K562 (cell line): ENCODE measurements around the gene CGA. TPM values are rescaled to one million over a fixed set of nuclear protein-coding genes. Genes with fewer than 3 reads are reported as not detected.

Source experiments
- ATAC-seq: fragments of 200-7000 bp; cut with Tn5 transposase; 3 replicates; pipeline ENCODE4 v1.9.1; 2020; ENCODE audit warnings: moderate library complexity
- BruUV-seq: library from RNA; stranded (reverse); fragments of 400-500 nt; replicated peaks from 2 replicates; lab custom pipeline; 2021; lab: Mats Ljungman, UMichigan
- CTCF ChIA-PET: fragments of 300-600 bp; formaldehyde crosslinking; extraction: SDS; loops from one replicate; lab custom pipeline; 2021; ENCODE audit warnings: low intra/inter-chr PET ratio; lab: Yijun Ruan, JAX
- POLR2A ChIA-PET: fragments of 300-600, 350-650 bp; sonication (Branson Sonifier 250); formaldehyde crosslinking; extraction: SDS; loops from one replicate; lab custom pipeline; 2021; ENCODE audit warnings: antibody characterized with exemption, inconsistent platforms; lab: Yijun Ruan, JAX
- DNase-seq, 4 experiments: peaks; one replicate each; pipeline versions ENCODE4 v3.0.0 to v3.0.0-alpha.2; 2011 to 2018; ENCODE audit warnings: low spot score in 3 of 4, mixed read lengths in 3 of 4; ENCODE audit errors: extremely low read depth in 1 of 4
- FAIRE-seq: peaks from 2 replicates; lab custom pipeline; 2011; peaks lifted over from hg19 to GRCh38; lab: Jason Lieb, UNC
- H2AFZ ChIP-seq: 2 replicates; pipeline ENCODE4 v1.6.0; 2011; ENCODE audit warnings: low read depth, low read length, control low read depth, inconsistent platforms
- H3K27ac ChIP-seq: fragments of 200-600 bp; 3 replicates; pipeline ENCODE4 v1.8.0; 2011; ENCODE audit warnings: low read depth, mild to moderate bottlenecking, control low read depth, inconsistent platforms, low read length, moderate library complexity, mixed read lengths; ENCODE audit errors: extremely low read depth
- H3K27me3 ChIP-seq, 2 experiments: fragments of 300-600 bp in 1 of 2; 2 replicates in 1 of 2; 3 replicates in 1 of 2; pipeline versions ENCODE4 v1.6.0 to v1.8.0; 2011; ENCODE audit warnings: inconsistent platforms in 2 of 2, low read length in 2 of 2, mild to moderate bottlenecking in 1 of 2, mixed read lengths in 1 of 2, moderate library complexity in 1 of 2; ENCODE audit not compliant: control insufficient read depth in 2 of 2, insufficient read depth in 2 of 2
- H3K36me3 ChIP-seq: fragments of 300-600 bp; 3 replicates; pipeline ENCODE4 v1.8.0; 2011; ENCODE audit warnings: mild to moderate bottlenecking, low read length, inconsistent platforms; ENCODE audit not compliant: control insufficient read depth, insufficient read depth
- H3K4me1 ChIP-seq, 2 experiments: fragments of 200-600 bp in 1 of 2; replicated peaks in 1 of 2; 2 replicates in 1 of 2; 3 replicates in 1 of 2; pipeline versions ENCODE4 v1.5.1 to v1.8.0; 2011; ENCODE audit warnings: inconsistent platforms in 2 of 2, low read length in 2 of 2, mild to moderate bottlenecking in 1 of 2, mixed read lengths in 1 of 2, moderate library complexity in 1 of 2; ENCODE audit not compliant: control insufficient read depth in 2 of 2, insufficient read depth in 2 of 2
- H3K4me2 ChIP-seq: 2 replicates; pipeline ENCODE4 v1.6.1; 2011; ENCODE audit warnings: low read length, control low read depth, inconsistent platforms, mixed read lengths; ENCODE audit not compliant: insufficient read depth
- H3K4me3 ChIP-seq: fragments of 200-600 bp; sonication (generic), shearing (Covaris generic); 2 replicates; pipeline ENCODE4 v1.5.1; 2016; ENCODE audit warnings: control low read depth, inconsistent platforms
- H3K79me2 ChIP-seq: fragments of 200-600 bp; 3 replicates; pipeline ENCODE4 v1.8.0; 2011; ENCODE audit warnings: low read length, inconsistent platforms; ENCODE audit not compliant: control insufficient read depth, insufficient read depth
- H3K9ac ChIP-seq, 2 experiments: 2 replicates each; pipeline versions ENCODE4 v1.6.0 to v1.6.1; 2011; ENCODE audit warnings: low read depth in 2 of 2, low read length in 2 of 2, control low read depth in 1 of 2, inconsistent platforms in 1 of 2, mild to moderate bottlenecking in 1 of 2, mixed read lengths in 1 of 2; ENCODE audit not compliant: insufficient read depth in 1 of 2
- H3K9me1 ChIP-seq: one replicate; pipeline ENCODE4 v1.6.0; 2011; ENCODE audit warnings: inconsistent platforms, mild to moderate bottlenecking, low read length, moderate library complexity; ENCODE audit not compliant: control insufficient read depth, insufficient read depth
- H3K9me3 ChIP-seq: replicated peaks from 2 replicates; pipeline ENCODE4 v1.5.1; 2011; ENCODE audit warnings: low read depth, low read length, inconsistent platforms; ENCODE audit not compliant: control insufficient read depth, insufficient read depth
- H4K20me1 ChIP-seq: replicated peaks from 2 replicates; pipeline ENCODE4 v1.6.1; 2011; ENCODE audit warnings: low read length, inconsistent platforms, mixed read lengths; ENCODE audit not compliant: control insufficient read depth, insufficient read depth
- NFE2L1 ChIP-seq: fragments of 450-650 bp; IDR thresholded peaks from 2 replicates; pipeline ENCODE4 v1.6.1; 2016; ENCODE audit warnings: missing genetic modification characterization, low read depth, mild to moderate bottlenecking, missing compliant biosample characterization, moderate library complexity, borderline replicate concordance
- WGBS: fragments of 100-300 bp; shearing (Covaris generic); methylation state at CpG from one replicate; pipeline ENCODE4 v1.1.6; 2016; ENCODE audit warnings: low coverage, mixed read lengths; ENCODE audit not compliant: insufficient coverage; ENCODE audit errors: missing lambda C conversion rate; 5-methylcytosine and 5-hydroxymethylcytosine counted together
- in situ Hi-C: fragments of 300-500 bp; cut with MboI; formaldehyde crosslinking; loops from 4 replicates; pipeline ENCODE4 v1.15.0; 2018; ENCODE audit warnings: inconsistent platforms, mixed read lengths
- intact Hi-C: fragments of 100-400 bp; cut with micrococcal nuclease; formaldehyde crosslinking; loops from 2 replicates; pipeline ENCODE4 v1.14.2; 2022
- polyA plus RNA-seq, 8 experiments: library from polyadenylated mRNA; depleted of rRNA in 4 of 8; stranded (reverse) in 5 of 8; unstranded in 3 of 8; fragments of >200 nt; fragmentation: Nextera tagmentation in 2 of 8; fragmentation: Illumina TruSeq in 1 of 8; extraction: Ambion mirVana in 2 of 8; extraction: Trizol in 1 of 8; gene quantifications; 2 replicates each; pipeline versions ENCODE4 v1.2.1 to v1.2.3, GENCODE V29; 2011 to 2014; ENCODE audit warnings: inconsistent platforms in 1 of 8, missing spikeins in 1 of 8
- total RNA-seq, 7 experiments: library from RNA; depleted of rRNA in 6 of 7; stranded (reverse); fragments of >200 nt in 6 of 7; fragmentation: Illumina TruSeq in 2 of 7; extraction: Trizol in 2 of 7; gene quantifications; 2 replicates each; pipeline versions ENCODE4 v1.2.1 to v1.2.3, GENCODE V29; 2011 to 2021; ENCODE audit warnings: low replicate concordance in 1 of 7
- TF ChIP-seq, protein P1 (sequence below): fragments of 450-650 bp; IDR thresholded peaks from one replicate; pipeline ENCODE4 v1.6.1; 2018; ENCODE audit warnings: mild to moderate bottlenecking, moderate library complexity; ENCODE audit not compliant: partially characterized antibody
- TF ChIP-seq, protein P2 (sequence below): sonication (generic); formaldehyde crosslinking; IDR thresholded peaks from 2 replicates; pipeline ENCODE4 v1.8.1; 2023; ENCODE audit warnings: mild to moderate bottlenecking, missing genetic modification reagents
- TF ChIP-seq, protein P3 (sequence below): conservative IDR thresholded peaks from 2 replicates; pipeline ENCODE4 v1.6.1; 2011; ENCODE audit warnings: low read depth, mild to moderate bottlenecking, low read length; ENCODE audit not compliant: control insufficient read depth
- TF ChIP-seq, protein P4 (sequence below): sonication (generic); formaldehyde crosslinking; IDR thresholded peaks from 2 replicates; pipeline ENCODE4 v1.8.1; 2023; ENCODE audit warnings: mild to moderate bottlenecking, missing genetic modification reagents

CGA gene
- total and polyA plus RNA-seq, 9 of the 15 experiments (the other 6 are each of a cell fraction or from before 2014, with no cell fraction given) = 0.13 to 0.24 TPM; not detected in 7

DNA sequence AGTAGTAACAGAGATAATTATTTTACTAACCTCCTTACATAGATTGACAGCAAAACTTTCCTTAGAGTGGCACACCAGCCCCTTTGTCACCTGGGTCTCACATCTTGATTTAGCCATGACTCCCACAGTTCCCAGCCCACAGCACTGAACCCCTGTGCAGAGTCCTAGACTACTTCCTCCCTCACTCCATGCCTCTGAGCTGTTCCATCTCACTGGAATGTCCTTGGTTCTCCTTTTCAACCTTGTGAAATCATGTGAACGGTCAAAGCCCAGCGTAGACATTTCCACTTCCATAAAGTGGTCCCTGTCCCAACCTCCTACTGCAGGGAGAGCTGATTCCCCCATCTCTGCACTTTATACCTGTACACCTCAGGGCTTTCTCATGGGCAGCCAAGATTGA is 19.7 kb downstream of the CGA start:
- Histone ChIP-seq H3K9me1 (no peaks in the 10 kb centered on the region), H3K27me3 (no peaks in the 10 kb centered on the region), H3K4me2 (no peak overlapping the region), H3K4me3 (no peak overlapping the region), H3K9me3 (no peaks in the 10 kb centered on the region), H3K4me1 (no peaks in the 10 kb centered on the region; a peak in 1 of 5 replicates), H3K79me2 (no peaks in the 10 kb centered on the region), H3K9ac (no peak overlapping the region), H3K27ac (no peak overlapping the region), H3K36me3 (no peaks in the 10 kb centered on the region), H2AFZ (no peak overlapping the region), H4K20me1 (no peaks in the 10 kb centered on the region)
- DNase-seq = no peak
- ChIA-PET CTCF (no interaction called here), POLR2A (no interaction called here)
- no peak for ATAC-seq
- FAIRE-seq = no peak
- no TSS peak for BruUV-seq
- intact Hi-C loops = loop anchor here (10.0 kb wide), 1 partner anchor 850 kb away; no protein-coding TSS in a partner anchor
- WGBS = 15% methylated on average over 2 of the region's 2 CpGs
- TF ChIP-seq, protein P1, sequence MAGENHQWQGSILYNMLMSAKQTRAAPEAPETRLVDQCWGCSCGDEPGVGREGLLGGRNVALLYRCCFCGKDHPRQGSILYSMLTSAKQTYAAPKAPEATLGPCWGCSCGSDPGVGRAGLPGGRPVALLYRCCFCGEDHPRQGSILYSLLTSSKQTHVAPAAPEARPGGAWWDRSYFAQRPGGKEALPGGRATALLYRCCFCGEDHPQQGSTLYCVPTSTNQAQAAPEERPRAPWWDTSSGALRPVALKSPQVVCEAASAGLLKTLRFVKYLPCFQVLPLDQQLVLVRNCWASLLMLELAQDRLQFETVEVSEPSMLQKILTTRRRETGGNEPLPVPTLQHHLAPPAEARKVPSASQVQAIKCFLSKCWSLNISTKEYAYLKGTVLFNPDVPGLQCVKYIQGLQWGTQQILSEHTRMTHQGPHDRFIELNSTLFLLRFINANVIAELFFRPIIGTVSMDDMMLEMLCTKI = no peak
- in situ Hi-C loops = loop anchor here (10.0 kb wide), 1 partner anchor 180 kb away; no protein-coding TSS in a partner anchor

DNA sequence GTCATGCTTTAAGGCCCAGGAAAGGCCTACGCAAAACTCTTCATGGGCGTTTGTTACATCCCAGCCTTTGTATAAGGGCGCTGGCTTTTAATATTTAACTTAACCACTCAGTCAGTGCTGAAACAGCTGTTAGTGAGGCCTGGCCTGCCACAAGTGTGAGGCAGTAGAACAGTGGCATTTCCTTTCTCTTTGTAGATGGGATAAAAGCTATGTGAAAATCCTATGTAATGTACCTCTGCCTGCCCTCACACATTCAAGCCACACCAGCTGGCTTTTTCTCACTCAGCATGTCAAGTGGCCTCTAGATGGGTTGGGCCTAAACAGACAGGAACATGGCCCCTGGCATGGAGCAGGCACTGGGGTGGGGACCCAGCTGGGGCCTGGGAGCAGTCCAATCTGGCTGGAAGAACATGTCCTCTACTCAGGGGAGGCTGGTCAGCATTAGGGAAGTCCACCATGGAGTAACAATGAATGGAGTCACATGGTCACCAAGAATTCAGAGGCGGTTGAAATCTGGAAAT is 20.7 kb downstream of the CGA start:
- Histone ChIP-seq H3K9me3 (no peaks in the 10 kb centered on the region), H3K4me2 (no peak overlapping the region), H3K4me3 (no peak overlapping the region), H3K79me2 (no peaks in the 10 kb centered on the region), H3K4me1 (no peaks in the 10 kb centered on the region; a peak in 1 of 5 replicates), H2AFZ (no peak overlapping the region), H3K9me1 (no peaks in the 10 kb centered on the region), H3K36me3 (no peaks in the 10 kb centered on the region), H3K27me3 (no peaks in the 10 kb centered on the region), H3K27ac (no peak overlapping the region), H4K20me1 (no peaks in the 10 kb centered on the region), H3K9ac (no peak overlapping the region)
- CTCF ChIA-PET = no interaction called here
- WGBS = 33% methylated on average over 4 of the region's 4 CpGs
- no TSS peak for BruUV-seq
- in situ Hi-C loops = loop anchor here (10.0 kb wide), 1 partner anchor 181 kb away; no protein-coding TSS in a partner anchor
- intact Hi-C loops = loop anchor here (10.0 kb wide), 1 partner anchor 851 kb away; no protein-coding TSS in a partner anchor
- DNase-seq (no peak), ATAC-seq (no peak), FAIRE-seq (no peak)
- POLR2A ChIA-PET = no interaction called here
- TF ChIP-seq, protein P2, sequence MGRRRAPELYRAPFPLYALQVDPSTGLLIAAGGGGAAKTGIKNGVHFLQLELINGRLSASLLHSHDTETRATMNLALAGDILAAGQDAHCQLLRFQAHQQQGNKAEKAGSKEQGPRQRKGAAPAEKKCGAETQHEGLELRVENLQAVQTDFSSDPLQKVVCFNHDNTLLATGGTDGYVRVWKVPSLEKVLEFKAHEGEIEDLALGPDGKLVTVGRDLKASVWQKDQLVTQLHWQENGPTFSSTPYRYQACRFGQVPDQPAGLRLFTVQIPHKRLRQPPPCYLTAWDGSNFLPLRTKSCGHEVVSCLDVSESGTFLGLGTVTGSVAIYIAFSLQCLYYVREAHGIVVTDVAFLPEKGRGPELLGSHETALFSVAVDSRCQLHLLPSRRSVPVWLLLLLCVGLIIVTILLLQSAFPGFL = no peak
- TF ChIP-seq NFE2L1 (tag) = no peak
- TF ChIP-seq, protein P3, sequence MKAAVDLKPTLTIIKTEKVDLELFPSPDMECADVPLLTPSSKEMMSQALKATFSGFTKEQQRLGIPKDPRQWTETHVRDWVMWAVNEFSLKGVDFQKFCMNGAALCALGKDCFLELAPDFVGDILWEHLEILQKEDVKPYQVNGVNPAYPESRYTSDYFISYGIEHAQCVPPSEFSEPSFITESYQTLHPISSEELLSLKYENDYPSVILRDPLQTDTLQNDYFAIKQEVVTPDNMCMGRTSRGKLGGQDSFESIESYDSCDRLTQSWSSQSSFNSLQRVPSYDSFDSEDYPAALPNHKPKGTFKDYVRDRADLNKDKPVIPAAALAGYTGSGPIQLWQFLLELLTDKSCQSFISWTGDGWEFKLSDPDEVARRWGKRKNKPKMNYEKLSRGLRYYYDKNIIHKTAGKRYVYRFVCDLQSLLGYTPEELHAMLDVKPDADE = no peak
- TF ChIP-seq, protein P4, sequence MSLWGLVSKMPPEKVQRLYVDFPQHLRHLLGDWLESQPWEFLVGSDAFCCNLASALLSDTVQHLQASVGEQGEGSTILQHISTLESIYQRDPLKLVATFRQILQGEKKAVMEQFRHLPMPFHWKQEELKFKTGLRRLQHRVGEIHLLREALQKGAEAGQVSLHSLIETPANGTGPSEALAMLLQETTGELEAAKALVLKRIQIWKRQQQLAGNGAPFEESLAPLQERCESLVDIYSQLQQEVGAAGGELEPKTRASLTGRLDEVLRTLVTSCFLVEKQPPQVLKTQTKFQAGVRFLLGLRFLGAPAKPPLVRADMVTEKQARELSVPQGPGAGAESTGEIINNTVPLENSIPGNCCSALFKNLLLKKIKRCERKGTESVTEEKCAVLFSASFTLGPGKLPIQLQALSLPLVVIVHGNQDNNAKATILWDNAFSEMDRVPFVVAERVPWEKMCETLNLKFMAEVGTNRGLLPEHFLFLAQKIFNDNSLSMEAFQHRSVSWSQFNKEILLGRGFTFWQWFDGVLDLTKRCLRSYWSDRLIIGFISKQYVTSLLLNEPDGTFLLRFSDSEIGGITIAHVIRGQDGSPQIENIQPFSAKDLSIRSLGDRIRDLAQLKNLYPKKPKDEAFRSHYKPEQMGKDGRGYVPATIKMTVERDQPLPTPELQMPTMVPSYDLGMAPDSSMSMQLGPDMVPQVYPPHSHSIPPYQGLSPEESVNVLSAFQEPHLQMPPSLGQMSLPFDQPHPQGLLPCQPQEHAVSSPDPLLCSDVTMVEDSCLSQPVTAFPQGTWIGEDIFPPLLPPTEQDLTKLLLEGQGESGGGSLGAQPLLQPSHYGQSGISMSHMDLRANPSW (CRISPR knock-in tag) = no peak
